Ishikawa (cell line): ENCODE measurements around the gene TANC1.

Experiments
- CEBPB ChIP-seq: IDR thresholded peaks from 2 replicates; pipeline ENCODE4 v1.6.1; 2012
- CREB1 ChIP-seq: IDR thresholded peaks from 2 replicates; pipeline ENCODE4 v1.6.1; 2012; ENCODE audit warnings: low read depth
- EGR1 ChIP-seq: IDR thresholded peaks from 2 replicates; pipeline ENCODE4 v1.6.1; 2012
- EP300 ChIP-seq: IDR thresholded peaks from 2 replicates; pipeline ENCODE4 v1.6.1; 2012; ENCODE audit warnings: borderline replicate concordance
- MAX ChIP-seq: IDR thresholded peaks from 2 replicates; pipeline ENCODE4 v1.6.1; 2012
- NFIC ChIP-seq: IDR thresholded peaks from 2 replicates; pipeline ENCODE4 v1.6.1; 2012
- RAD21 ChIP-seq: IDR thresholded peaks from 2 replicates; pipeline ENCODE4 v1.6.1; 2012; ENCODE audit warnings: low read depth
- REST ChIP-seq: IDR thresholded peaks from 2 replicates; pipeline ENCODE4 v1.6.1; 2012; ENCODE audit warnings: low read depth, mild to moderate bottlenecking
- TAF1 ChIP-seq: IDR thresholded peaks from 2 replicates; pipeline ENCODE4 v1.6.1; 2012; ENCODE audit warnings: low read depth, mild to moderate bottlenecking
- TCF12 ChIP-seq: IDR thresholded peaks from 2 replicates; pipeline ENCODE4 v1.6.1; 2012; ENCODE audit warnings: low read depth
- YY1 ChIP-seq: IDR thresholded peaks from 2 replicates; pipeline ENCODE4 v1.6.1; 2012; ENCODE audit warnings: low read depth

- TF ChIP-seq TCF12 (no peak), RAD21 (no peak), CEBPB (no peak), MAX (no peak), NFIC (no peak), EP300 (no peak), TAF1 (no peak), CREB1 (no peak), YY1 (no peak), REST (no peak), EGR1 (no peak)
These were observed 120.5 kb downstream of the TANC1 start for GRCh38 chr2:159088906-159089305.
